GM19328 (cell line): ENCODE measurements around the gene ZNF281.
A peak's percentile ranks its signal among the peaks of the same experiment; 100 is the strongest.
"Not testable (repeated sequence)": the region's sequence is repeated elsewhere in the genome, so short reads cannot be mapped to it uniquely, and the experiment has no call there.

Experiments used
- ATAC-seq: cut with Tn5 transposase; IDR thresholded peaks from one replicate; pipeline ENCODE4 v1.9.1; 2021; ENCODE audit warnings: mild to moderate bottlenecking, moderate library complexity; ENCODE audit not compliant: unreplicated experiment

The ZNF281 gene

GRCh38 chr1:200409761-200410565 is at the start of gene ZNF281:
TSS of gene ZNF281 (minus strand) at chr1:200410036. CDS start at chr1:200409705, 331 bp downstream.
- peak; percentile 94 for ATAC-seq

- no peak for ATAC-seq
Observed at GRCh38 chr1:200458780-200459179, 48.9 kb upstream of the ZNF281 start.

GRCh38 chr1:200457810-200458209 is 48.0 kb upstream of the ZNF281 start:
- ATAC-seq: no peak

- no peak for ATAC-seq
Observed at GRCh38 chr1:200454425-200454824, 44.6 kb upstream of the ZNF281 start.

GRCh38 chr1:200453553-200453905 is 43.7 kb upstream of the ZNF281 start:
- no peak for ATAC-seq

GRCh38 chr1:200452850-200453552 is 43.2 kb upstream of the ZNF281 start:
- ATAC-seq: no peak

- peak; percentile 78 for ATAC-seq
Observed at GRCh38 chr1:200448034-200448762, 38.4 kb upstream of the ZNF281 start.

GRCh38 chr1:200445213-200445612 is 35.4 kb upstream of the ZNF281 start:
- no peak for ATAC-seq

- ATAC-seq: no peak
Observed at GRCh38 chr1:200444478-200444877, 34.6 kb upstream of the ZNF281 start.

GRCh38 chr1:200443860-200444259 is 34.0 kb upstream of the ZNF281 start:
- ATAC-seq: no peak

- no peak for ATAC-seq
Observed at GRCh38 chr1:200442537-200443156, 32.8 kb upstream of the ZNF281 start.

GRCh38 chr1:200442023-200442422 is 32.2 kb upstream of the ZNF281 start:
- ATAC-seq: no peak

GRCh38 chr1:200438911-200439310 is 29.1 kb upstream of the ZNF281 start:
- no peak for ATAC-seq

- ATAC-seq: not testable (repeated sequence)
Observed at GRCh38 chr1:200438413-200438812, 28.6 kb upstream of the ZNF281 start.

GRCh38 chr1:200437556-200438203 is 27.8 kb upstream of the ZNF281 start:
- peak; percentile 88 for ATAC-seq

GRCh38 chr1:200437088-200437487 is 27.3 kb upstream of the ZNF281 start:
- no peak for ATAC-seq

GRCh38 chr1:200436436-200436835 is 26.6 kb upstream of the ZNF281 start:
- ATAC-seq: no peak

GRCh38 chr1:200435200-200435780 is 25.5 kb upstream of the ZNF281 start:
- no peak for ATAC-seq

- ATAC-seq: no peak
Observed at GRCh38 chr1:200433586-200433985, 23.8 kb upstream of the ZNF281 start.

GRCh38 chr1:200432586-200432985 is 22.8 kb upstream of the ZNF281 start:
- no peak for ATAC-seq
